Subcutaneous abdominal adipose tissue (tissue), 5 donors: ENCODE measurements around the gene PI4KA.
"Not testable (repeated sequence)": the region's sequence is repeated elsewhere in the genome, so short reads cannot be mapped to it uniquely, and the experiment has no call there.

ENCODE experiments used
- H3K27ac ChIP-seq: one replicate; pipeline ENCODE4 v1.7.0; 2013; ENCODE audit warnings: low read depth, mild to moderate bottlenecking, inconsistent platforms, low read length, moderate library complexity
- H3K27me3 ChIP-seq, 5 donors: one replicate each; pipeline ENCODE4 v1.7.0; 2013; ENCODE audit warnings: low read length in 5 of 5, inconsistent platforms in 1 of 5; ENCODE audit not compliant: control insufficient read depth in 5 of 5, insufficient read depth in 4 of 5
- H3K36me3 ChIP-seq, 5 donors: one replicate each; pipeline ENCODE4 v1.7.0; 2013; ENCODE audit warnings: low read length in 5 of 5; ENCODE audit not compliant: control insufficient read depth in 5 of 5, insufficient read depth in 5 of 5
- H3K4me1 ChIP-seq, 5 donors: one replicate each; pipeline ENCODE4 v1.7.0; 2013; ENCODE audit warnings: low read length in 5 of 5, mild to moderate bottlenecking in 3 of 5, moderate library complexity in 1 of 5; ENCODE audit not compliant: control insufficient read depth in 5 of 5, insufficient read depth in 5 of 5
- H3K4me3 ChIP-seq, 5 donors: one replicate each; pipeline ENCODE4 v1.7.0; 2013; ENCODE audit warnings: low read length in 5 of 5, low read depth in 1 of 5
- H3K9ac ChIP-seq, 5 donors: one replicate each; pipeline ENCODE4 v1.7.0; 2013; ENCODE audit warnings: low read length in 5 of 5, mild to moderate bottlenecking in 4 of 5, moderate library complexity in 3 of 5
- H3K9me3 ChIP-seq, 5 donors: one replicate each; pipeline ENCODE4 v1.7.0; 2013; ENCODE audit warnings: low read length in 5 of 5; ENCODE audit not compliant: control insufficient read depth in 5 of 5
- donor health status: healthy.
- donor health status: healthy.
- donor health status: healthy.
- donor health status: healthy.
- donor health status: healthy.

Gene PI4KA

DNA sequence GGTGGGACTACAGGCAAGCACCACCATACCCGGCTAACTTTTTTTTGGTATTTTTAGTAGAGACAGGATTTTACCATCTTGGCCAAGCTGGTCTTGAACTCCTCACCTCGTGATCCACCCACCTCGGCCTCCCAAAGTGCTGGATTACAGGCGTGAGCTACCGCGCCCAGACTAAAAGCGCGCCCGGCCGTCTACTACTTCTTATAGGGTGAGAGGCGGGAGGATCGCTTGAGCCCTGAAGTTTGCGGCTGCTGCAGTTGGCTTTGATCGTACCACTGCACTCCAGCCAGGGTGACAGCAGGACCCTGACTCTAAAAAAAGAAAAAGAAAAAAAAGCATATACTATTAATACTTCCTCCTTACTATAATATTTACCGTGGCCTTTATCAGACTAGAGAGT lies 158.3 kb downstream of the PI4KA start:
- H3K27me3 ChIP-seq, result not testable (repeated sequence)
- H3K4me1 ChIP-seq, result peaks cover 0 to 18% (median 13%) of the 10 kb centered on the region in 5 donors

DNA sequence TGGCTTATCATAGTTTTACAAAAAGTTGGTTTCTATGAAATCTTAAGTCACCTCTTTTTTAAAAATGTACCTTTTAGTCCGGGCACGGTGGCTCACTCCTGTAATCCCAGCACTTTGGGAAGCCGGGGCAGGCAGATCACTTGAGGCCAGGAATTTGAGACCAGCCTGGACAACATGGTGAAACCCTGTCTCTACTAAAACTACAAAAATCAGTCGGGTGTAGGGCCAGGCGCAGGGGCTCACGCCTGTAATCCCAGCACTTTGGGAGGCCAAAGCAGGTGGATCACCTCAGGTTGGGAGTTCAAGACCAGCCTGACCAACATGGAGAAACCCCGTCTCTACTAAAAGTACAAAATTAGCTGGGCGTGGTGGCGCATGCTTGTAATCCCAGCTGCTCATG lies 158.8 kb downstream of the PI4KA start:
- H3K9ac ChIP-seq, H3K9me3 ChIP-seq, H3K27ac ChIP-seq, H3K27me3 ChIP-seq, H3K36me3 ChIP-seq, H3K4me3 ChIP-seq: not testable (repeated sequence)
- peaks cover 0 to 18% (median 13%) of the 10 kb centered on the region in 5 donors for H3K4me1 ChIP-seq

More for the DNA sequence above, 158.3 kb downstream of the PI4KA start:
- not testable (repeated sequence) for H3K27ac ChIP-seq, H3K36me3 ChIP-seq, H3K9ac ChIP-seq, H3K4me3 ChIP-seq, H3K9me3 ChIP-seq

GRCh38 chr22:20697481-20698113 lies 161.0 kb downstream of the PI4KA start:
- not testable (repeated sequence) for H3K9me3 ChIP-seq, H3K4me1 ChIP-seq, H3K27me3 ChIP-seq, H3K4me3 ChIP-seq, H3K36me3 ChIP-seq, H3K27ac ChIP-seq
- H3K9ac ChIP-seq, result peak overlapping the region in 2 of 5 donors; percentile 11 to 56

DNA sequence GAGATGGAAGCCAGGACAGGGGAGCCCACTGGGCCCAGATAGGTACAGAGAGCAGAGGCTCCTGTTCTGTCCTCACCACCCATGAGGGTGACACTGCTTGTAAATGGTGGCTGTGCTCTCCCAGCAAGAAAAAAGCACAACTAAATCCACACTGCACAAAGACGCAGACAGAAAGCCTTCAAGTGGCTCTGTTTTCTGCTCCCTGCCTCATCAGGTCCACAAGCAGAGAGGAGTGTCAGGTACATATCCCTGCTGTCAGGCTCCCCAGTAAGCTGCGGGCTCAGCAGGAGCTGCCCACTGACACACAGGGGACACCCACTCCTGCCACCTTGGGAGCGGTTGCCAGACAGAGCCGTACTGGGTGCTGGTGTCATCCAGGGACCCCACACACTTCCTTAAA lies 162.6 kb downstream of the PI4KA start:
- H3K27ac ChIP-seq, H3K4me3 ChIP-seq, H3K9ac ChIP-seq, H3K4me1 ChIP-seq, H3K36me3 ChIP-seq, H3K9me3 ChIP-seq, H3K27me3 ChIP-seq: not testable (repeated sequence)

GRCh38 chr22:20695205-20695604 lies 163.4 kb downstream of the PI4KA start:
- H3K4me3 ChIP-seq, H3K27me3 ChIP-seq: not testable (repeated sequence)

GRCh38 chr22:20694256-20694655 lies 164.4 kb downstream of the PI4KA start:
- not testable (repeated sequence) for H3K27ac ChIP-seq, H3K36me3 ChIP-seq, H3K4me1 ChIP-seq, H3K4me3 ChIP-seq, H3K9ac ChIP-seq, H3K9me3 ChIP-seq, H3K27me3 ChIP-seq

More at GRCh38 chr22:20695205-20695604, 163.4 kb downstream of the PI4KA start:
- not testable (repeated sequence) for H3K9me3 ChIP-seq, H3K27ac ChIP-seq, H3K36me3 ChIP-seq, H3K4me1 ChIP-seq, H3K9ac ChIP-seq

GRCh38 chr22:20692926-20693325 lies 165.7 kb downstream of the PI4KA start:
- not testable (repeated sequence) for H3K9ac ChIP-seq, H3K4me1 ChIP-seq, H3K36me3 ChIP-seq, H3K9me3 ChIP-seq, H3K27me3 ChIP-seq, H3K4me3 ChIP-seq, H3K27ac ChIP-seq

GRCh38 chr22:20690586-20691317 lies 167.9 kb downstream of the PI4KA start:
- not testable (repeated sequence) for H3K4me1 ChIP-seq, H3K36me3 ChIP-seq, H3K27ac ChIP-seq, H3K9ac ChIP-seq, H3K9me3 ChIP-seq, H3K4me3 ChIP-seq, H3K27me3 ChIP-seq

DNA sequence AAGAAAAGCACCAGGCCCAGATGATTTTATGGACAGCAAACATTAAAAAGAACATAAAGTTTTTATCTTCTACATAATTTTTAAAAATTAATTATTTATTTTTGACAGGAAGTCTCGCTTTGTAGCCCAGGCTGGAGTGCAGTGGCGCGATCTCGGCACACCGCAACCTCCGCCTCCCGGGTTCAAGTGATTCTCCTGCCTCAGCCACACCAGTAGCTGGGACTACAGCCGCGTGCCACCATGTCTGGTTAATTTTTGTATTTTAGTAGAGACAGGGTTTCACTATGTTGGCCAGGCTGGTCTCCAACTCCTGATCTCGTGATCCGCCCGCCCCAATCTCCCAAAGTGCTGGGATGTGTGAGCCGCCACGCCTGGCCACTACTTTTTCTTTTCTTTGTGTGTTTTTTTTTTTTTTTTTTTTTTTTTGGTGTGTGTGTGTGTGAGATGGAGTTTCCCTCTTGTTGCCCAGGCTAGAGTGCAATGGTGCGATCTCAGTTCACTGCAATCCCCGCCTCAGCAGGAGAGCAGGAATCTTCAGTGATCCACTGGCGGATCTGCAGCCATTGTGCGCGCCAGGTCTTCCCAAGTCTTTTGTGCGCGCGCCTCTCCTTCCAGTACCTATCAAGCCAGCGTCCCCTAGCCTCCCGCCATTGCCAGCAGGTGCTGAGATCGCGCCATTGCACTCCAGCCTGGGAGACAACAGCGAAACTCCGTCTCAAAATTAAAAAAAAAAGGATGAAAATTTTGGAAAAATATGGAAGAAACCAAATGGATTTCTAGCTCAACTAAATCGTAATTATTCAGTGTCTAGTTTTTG lies 171.0 kb downstream of the PI4KA start:
- H3K27me3 ChIP-seq, result not testable (repeated sequence)

GRCh38 chr22:20685764-20686163 lies 172.8 kb downstream of the PI4KA start:
- not testable (repeated sequence) for H3K9me3 ChIP-seq, H3K27ac ChIP-seq, H3K4me3 ChIP-seq, H3K36me3 ChIP-seq, H3K9ac ChIP-seq, H3K27me3 ChIP-seq, H3K4me1 ChIP-seq

More for the DNA sequence above, 171.0 kb downstream of the PI4KA start:
- H3K36me3 ChIP-seq, H3K9ac ChIP-seq, H3K4me3 ChIP-seq, H3K27ac ChIP-seq, H3K4me1 ChIP-seq, H3K9me3 ChIP-seq: not testable (repeated sequence)
